Gastroesophageal sphincter (tissue), 3 donors: ENCODE results near the gene TMEM266.

Experiments
- CTCF ChIP-seq, 4 experiments: fragments of 200-600 bp in 2 of 4; fragments of 450-650 bp in 2 of 4; sonication (generic) in 1 of 4; IDR thresholded peaks; one replicate each; pipeline ENCODE4 v1.5.1; 2017 to 2019; ENCODE audit warnings: antibody characterized with exemption in 4 of 4, mild to moderate bottlenecking in 2 of 4, moderate library complexity in 2 of 4
- EP300 ChIP-seq: sonication (generic); formaldehyde crosslinking; IDR thresholded peaks from one replicate; pipeline ENCODE4 v1.6.1; 2017; ENCODE audit warnings: antibody characterized with exemption, mild to moderate bottlenecking
- POLR2A ChIP-seq, 2 donors: fragments of 450-650 bp; IDR thresholded peaks; one replicate each; pipeline ENCODE4 v1.6.1; 2017; ENCODE audit warnings: antibody characterized with exemption in 2 of 2, mild to moderate bottlenecking in 2 of 2, moderate library complexity in 1 of 2
- POLR2AphosphoS5 ChIP-seq: sonication (generic); formaldehyde crosslinking; IDR thresholded peaks from one replicate; pipeline ENCODE4 v1.6.1; 2017; ENCODE audit warnings: antibody characterized with exemption

GRCh38 chr15:76070921-76071635 is 11.3 kb downstream of the TMEM266 start:
- TF ChIP-seq CTCF (IDR thresholded peaks at IDR 0.05): no peak
- no peak for TF ChIP-seq EP300
- TF ChIP-seq POLR2AphosphoS5: no peak
- TF ChIP-seq POLR2A (IDR thresholded peaks at IDR 0.05): no peak
